NCI-H69 (cell line): ENCODE data around the gene DRC7.

Source experiments
- DNase-seq: peaks from one replicate; lab custom pipeline; 2025; lab: John Stamatoyannopoulos, UW

The DRC7 gene

GRCh38 chr16:57694725-57695679 is at the start of gene DRC7:
TSS of gene DRC7 (plus strand) at chr16:57694806. CDS start at chr16:57697950, 3,144 bp downstream.
- DNase-seq = peak; percentile 59

- DNase-seq = no peak
These were observed 49.4 kb upstream of the DRC7 start for GRCh38 chr16:57645169-57645568.

- DNase-seq = no peak
These were observed 48.8 kb upstream of the DRC7 start for GRCh38 chr16:57645691-57646387.

- DNase-seq = no peak
These were observed 48.1 kb upstream of the DRC7 start for GRCh38 chr16:57646388-57647039.

- no peak for DNase-seq
These were observed 47.3 kb upstream of the DRC7 start for GRCh38 chr16:57647136-57647875.

GRCh38 chr16:57648125-57648524 is 46.5 kb upstream of the DRC7 start:
- no peak for DNase-seq

- DNase-seq = peak; percentile 69
These were observed 45.8 kb upstream of the DRC7 start for GRCh38 chr16:57648581-57649442.

- no peak for DNase-seq
These were observed 45.2 kb upstream of the DRC7 start for GRCh38 chr16:57649443-57649751.

GRCh38 chr16:57649846-57650245 is 44.8 kb upstream of the DRC7 start:
- no peak for DNase-seq

- no peak for DNase-seq
These were observed 43.0 kb upstream of the DRC7 start for GRCh38 chr16:57651344-57652333.

GRCh38 chr16:57652695-57653471 is 41.7 kb upstream of the DRC7 start:
- no peak for DNase-seq

- DNase-seq = peak; percentile 36
These were observed 40.7 kb upstream of the DRC7 start for GRCh38 chr16:57653936-57654335.

- DNase-seq = no peak
These were observed 38.2 kb upstream of the DRC7 start for GRCh38 chr16:57656342-57656955.

- no peak for DNase-seq
These were observed 37.4 kb upstream of the DRC7 start for GRCh38 chr16:57657228-57657627.

GRCh38 chr16:57658130-57658877 is 36.3 kb upstream of the DRC7 start:
- DNase-seq = no peak

- DNase-seq = no peak
These were observed 35.5 kb upstream of the DRC7 start for GRCh38 chr16:57658878-57659674.
